Inflammatory macrophage treated with lipopolysaccharide for 4 hours (primary cell): Measurements from ENCODE around the gene NPW.

ENCODE experiments used
- DNase-seq: peaks from one replicate; pipeline ENCODE4 v3.0.0-alpha.2; 2020

The NPW gene

GRCh38 chr16:2056077-2056476 is 36.5 kb downstream of the NPW start:
- DNase-seq, result no peak

DNA sequence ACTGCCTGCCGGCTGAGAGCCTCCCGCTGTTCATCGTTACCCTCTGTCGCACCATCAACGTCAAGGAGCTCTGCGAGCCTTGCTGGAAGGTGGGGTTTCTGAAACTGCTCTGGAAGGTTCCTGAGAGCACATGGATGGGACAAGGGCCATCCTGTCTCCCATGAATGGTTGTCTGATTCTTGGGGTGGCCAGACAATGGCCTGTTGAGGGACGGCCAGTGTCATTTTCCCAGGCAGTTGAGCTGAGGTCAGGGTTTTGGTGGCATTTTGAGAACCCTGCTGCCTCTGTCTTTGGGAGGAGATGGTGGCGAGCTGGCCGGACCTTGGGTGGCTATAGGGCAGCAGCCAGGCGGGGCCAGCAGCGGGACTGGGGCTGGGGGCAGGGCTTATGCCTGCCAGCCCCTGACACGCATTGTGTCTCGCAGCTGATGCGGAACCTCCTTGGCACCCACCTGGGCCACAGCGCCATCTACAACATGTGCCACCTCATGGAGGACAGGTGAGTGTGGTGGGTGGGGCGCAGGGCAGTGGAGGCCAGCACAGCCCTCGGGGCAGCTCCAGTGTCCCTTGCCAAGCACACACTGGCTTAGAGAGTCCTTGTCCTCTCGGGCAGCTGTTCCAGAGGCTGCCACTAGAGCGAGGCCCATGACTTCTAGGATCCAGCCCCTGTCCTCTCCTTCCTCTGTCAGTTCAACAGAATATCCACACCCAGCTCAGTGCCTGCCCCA is 37.3 kb downstream of the NPW start:
- DNase-seq, result no peak

DNA sequence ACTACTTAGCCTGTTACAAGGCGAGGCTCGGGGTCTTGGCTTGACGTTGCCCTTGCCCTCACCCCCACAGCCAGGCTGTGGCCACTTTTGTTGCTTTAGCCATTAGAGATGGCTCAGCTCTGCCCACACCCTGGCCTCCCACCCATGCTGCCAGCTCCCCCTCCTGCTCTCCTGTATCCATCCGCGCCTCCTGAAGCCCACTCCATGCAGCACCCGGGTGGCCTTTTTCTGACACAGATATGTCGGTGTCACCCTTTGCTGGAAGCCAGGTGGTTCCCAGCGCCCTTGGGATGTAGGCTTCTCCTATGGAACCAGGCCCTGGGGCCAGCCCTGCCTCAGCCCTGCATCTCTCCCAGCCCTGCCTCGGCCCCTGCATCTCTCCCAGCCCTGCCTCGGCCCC is 37.9 kb downstream of the NPW start:
- DNase-seq, result no peak

DNA sequence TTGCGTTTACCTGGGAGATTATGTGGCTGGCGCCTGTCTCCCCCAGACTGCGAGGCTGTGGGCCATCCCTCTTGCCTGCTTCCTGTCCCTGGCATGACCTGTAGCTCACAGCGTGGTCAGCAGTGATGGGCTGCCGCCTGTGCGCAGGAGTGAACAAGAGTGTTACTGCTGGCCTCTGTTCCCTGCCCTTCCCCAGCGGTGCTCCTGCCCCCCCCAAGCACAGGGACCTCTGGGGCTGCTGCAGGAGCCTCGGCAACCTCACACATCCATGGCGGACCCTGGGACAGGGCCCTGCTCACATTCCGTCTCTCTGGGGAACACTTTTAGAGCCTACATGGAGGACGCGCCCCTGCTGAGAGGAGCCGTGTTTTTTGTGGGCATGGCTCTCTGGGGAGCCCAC is 38.8 kb downstream of the NPW start:
- no peak for DNase-seq

DNA sequence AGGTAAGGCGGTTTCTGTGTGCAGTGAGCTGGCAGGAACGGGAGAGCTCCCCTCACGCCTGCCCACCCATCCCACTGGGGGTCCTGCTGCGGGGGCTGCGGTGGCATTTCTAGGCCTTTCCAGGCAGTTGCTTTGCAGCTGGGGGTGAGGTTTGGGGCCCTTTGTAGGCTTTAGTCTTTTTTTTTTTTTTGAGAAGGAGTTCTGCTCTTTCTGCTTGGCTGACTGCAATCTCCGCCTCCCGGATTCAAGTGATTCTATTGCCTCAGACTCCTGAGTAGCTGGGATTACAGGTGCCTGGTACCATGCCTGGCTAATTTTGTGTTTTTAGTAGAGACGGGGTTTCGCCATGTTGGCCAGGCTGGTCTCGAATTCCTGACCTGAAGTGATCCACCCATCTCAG is 39.3 kb downstream of the NPW start:
- no peak for DNase-seq

DNA sequence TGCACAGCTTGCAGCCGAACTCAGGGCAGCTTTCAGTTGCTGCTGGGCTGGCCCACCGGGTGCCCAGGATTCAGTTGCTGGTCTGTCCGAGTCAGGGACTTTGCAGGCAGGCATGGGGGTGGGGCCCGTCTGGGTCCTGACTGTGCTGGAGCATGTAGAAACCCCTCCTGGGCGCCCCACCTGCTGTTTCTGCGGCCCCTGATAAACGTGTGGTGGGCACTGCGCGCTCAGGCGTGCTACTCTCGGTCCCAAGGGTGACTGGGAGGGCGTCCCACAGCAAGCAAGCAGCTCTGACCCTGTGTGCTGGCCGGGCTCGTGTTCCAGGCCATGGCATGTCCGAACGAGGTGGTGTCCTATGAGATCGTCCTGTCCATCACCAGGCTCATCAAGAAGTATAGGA is 40.8 kb downstream of the NPW start:
- DNase-seq, result no peak

DNA sequence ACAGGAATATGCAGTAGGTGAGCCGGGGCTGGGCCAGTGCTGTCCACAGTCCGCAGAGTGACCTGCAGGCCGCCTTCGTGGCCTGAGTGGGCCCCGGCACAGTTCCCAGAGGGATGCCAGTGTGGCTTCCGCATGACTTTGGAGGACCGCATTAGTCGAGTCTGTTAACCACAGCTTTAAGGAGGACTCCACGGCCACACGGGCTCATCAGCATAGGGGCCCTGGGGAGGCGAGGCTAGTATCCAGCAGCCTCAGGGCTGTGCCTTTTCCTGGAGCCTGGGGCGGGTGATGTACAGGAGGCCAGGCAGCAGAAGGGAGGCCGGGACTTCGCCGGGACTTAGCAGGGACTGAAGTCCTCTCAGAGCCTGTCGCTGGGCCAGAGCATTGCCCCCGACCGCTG is 41.4 kb downstream of the NPW start:
- DNase-seq, result no peak

DNA sequence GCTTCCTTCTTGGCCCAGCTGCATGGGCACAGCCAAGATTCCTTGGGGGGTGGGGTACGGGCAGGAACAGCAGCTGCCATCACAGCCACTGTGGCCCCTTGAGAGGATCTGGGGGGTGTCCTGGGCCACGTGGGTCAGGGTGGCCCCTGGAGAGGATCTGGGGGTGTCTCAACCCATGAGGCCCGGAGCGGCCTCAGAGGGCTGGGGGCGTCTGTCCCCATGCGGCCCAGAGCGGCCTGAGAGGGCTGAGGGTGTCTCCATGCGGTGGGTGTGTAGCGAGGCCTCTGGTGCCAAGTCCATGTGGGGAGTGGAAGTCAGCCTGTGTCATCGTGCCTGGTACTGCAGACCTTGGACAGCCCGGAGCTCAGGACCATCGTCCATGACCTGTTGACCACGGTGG is 41.9 kb downstream of the NPW start:
- no peak for DNase-seq

DNA sequence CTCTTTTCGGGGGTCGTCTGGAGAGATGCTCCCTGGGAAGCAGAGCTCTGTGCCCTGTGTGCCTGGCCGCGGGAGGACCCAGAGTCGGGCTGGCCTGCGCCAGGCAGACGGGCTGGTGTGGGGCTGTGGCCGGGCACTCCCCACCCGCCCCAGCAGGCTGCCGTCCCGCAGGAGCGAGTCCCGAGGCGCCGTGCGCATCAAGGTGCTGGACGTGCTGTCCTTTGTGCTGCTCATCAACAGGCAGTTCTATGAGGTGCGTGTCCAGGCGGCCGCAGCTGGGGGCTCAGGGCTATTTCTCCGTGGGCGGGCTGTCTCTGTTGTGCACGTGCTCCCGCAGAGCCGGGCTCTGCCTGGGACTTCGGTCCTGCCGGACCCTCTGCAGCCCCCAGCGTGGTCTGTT is 43.2 kb downstream of the NPW start:
- DNase-seq, result no peak

- no peak for DNase-seq
Observed at GRCh38 chr16:2063861-2064260, 44.3 kb downstream of the NPW start.

GRCh38 chr16:2064368-2064945 is 44.9 kb downstream of the NPW start:
- DNase-seq, result no peak

DNA sequence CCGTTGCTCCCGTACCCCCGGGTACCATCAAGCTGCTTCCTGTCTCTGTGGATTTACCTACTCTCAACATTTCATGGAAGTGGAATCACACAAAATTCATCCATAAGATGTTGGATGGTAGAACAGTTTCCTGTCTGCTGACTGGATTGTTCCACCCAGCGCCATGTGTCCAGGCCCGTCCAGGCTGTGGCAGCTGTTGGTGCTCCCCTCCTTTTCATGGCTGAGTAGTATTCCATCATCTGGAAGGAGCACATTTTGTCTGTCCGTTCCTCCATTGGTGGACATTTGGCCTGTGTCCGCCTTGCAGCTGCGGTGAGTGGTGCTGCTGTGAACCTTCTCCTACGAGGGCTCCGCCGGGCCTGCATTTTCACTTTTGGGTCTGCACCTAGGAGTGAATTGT is 46.6 kb downstream of the NPW start:
- no peak for DNase-seq
